ENCODE results near the gene TNRC6C.
"Not testable (repeated sequence)": the region's sequence is repeated elsewhere in the genome, so short reads cannot be mapped to it uniquely, and the experiment has no call there.

TNRC6C gene

GRCh38 chr17:77925831-77926543 is 32.5 kb upstream of the TNRC6C start:
- FAIRE-seq = no peak
- TF ChIP-seq POLR2A (IDR thresholded peaks at IDR 0.05; ENCODE audit: low read depth, low read length) = no peak
- DNase-seq (ENCODE audit: insufficient read length, low spot score) = no peak

- FAIRE-seq = no peak
- DNase-seq (ENCODE audit: insufficient read length, low spot score) = no peak
- no peak for TF ChIP-seq POLR2A (IDR thresholded peaks at IDR 0.05; ENCODE audit: low read depth, low read length)
These were observed 31.5 kb upstream of the TNRC6C start for GRCh38 chr17:77926981-77927380.

GRCh38 chr17:77927777-77928518 is 30.6 kb upstream of the TNRC6C start:
- no peak for FAIRE-seq
- DNase-seq (ENCODE audit: insufficient read length, low spot score) = no peak
- no peak for TF ChIP-seq POLR2A (IDR thresholded peaks at IDR 0.05; ENCODE audit: low read depth, low read length)

- TF ChIP-seq POLR2A (IDR thresholded peaks at IDR 0.05; ENCODE audit: low read depth, low read length) = no peak
- DNase-seq (ENCODE audit: insufficient read length, low spot score) = no peak
- FAIRE-seq = no peak
These were observed 29.9 kb upstream of the TNRC6C start for GRCh38 chr17:77928519-77929179.

GRCh38 chr17:77929180-77929564 is 29.3 kb upstream of the TNRC6C start:
- FAIRE-seq (no peak), DNase-seq (ENCODE audit: insufficient read length, low spot score) (no peak)
- TF ChIP-seq POLR2A (IDR thresholded peaks at IDR 0.05; ENCODE audit: low read depth, low read length) = no peak

GRCh38 chr17:77929871-77930436 is 28.5 kb upstream of the TNRC6C start:
- DNase-seq (ENCODE audit: insufficient read length, low spot score) = no peak
- FAIRE-seq = no peak
- no peak for TF ChIP-seq POLR2A (IDR thresholded peaks at IDR 0.05; ENCODE audit: low read depth, low read length)

GRCh38 chr17:77930780-77931768 is 27.4 kb upstream of the TNRC6C start:
- DNase-seq (ENCODE audit: insufficient read length, low spot score) (no peak), FAIRE-seq (no peak)
- no peak for TF ChIP-seq POLR2A (IDR thresholded peaks at IDR 0.05; ENCODE audit: low read depth, low read length)

- TF ChIP-seq POLR2A (IDR thresholded peaks at IDR 0.05; ENCODE audit: low read depth, low read length) = no peak
- DNase-seq (ENCODE audit: insufficient read length, low spot score) = no peak
- no peak for FAIRE-seq
These were observed 24.6 kb upstream of the TNRC6C start for GRCh38 chr17:77933777-77934398.

- DNase-seq (ENCODE audit: insufficient read length, low spot score) (no peak), FAIRE-seq (no peak)
- no peak for TF ChIP-seq POLR2A (IDR thresholded peaks at IDR 0.05; ENCODE audit: low read depth, low read length)
These were observed 23.4 kb upstream of the TNRC6C start for GRCh38 chr17:77935121-77935571.

GRCh38 chr17:77935744-77936143 is 22.8 kb upstream of the TNRC6C start:
- DNase-seq (ENCODE audit: insufficient read length, low spot score); FAIRE-seq: not testable (repeated sequence)

GRCh38 chr17:77936881-77937280 is 21.6 kb upstream of the TNRC6C start:
- no peak for TF ChIP-seq POLR2A (IDR thresholded peaks at IDR 0.05; ENCODE audit: low read depth, low read length)
- DNase-seq (ENCODE audit: insufficient read length, low spot score) (no peak), FAIRE-seq (no peak)

GRCh38 chr17:77941004-77941403 is 17.5 kb upstream of the TNRC6C start:
- no peak for TF ChIP-seq POLR2A (IDR thresholded peaks at IDR 0.05; ENCODE audit: low read depth, low read length)
- FAIRE-seq (no peak), DNase-seq (ENCODE audit: insufficient read length, low spot score) (no peak)
